WTC11 (cell line): ENCODE results near the gene TIMP2. TPM values are rescaled to one million over a fixed set of nuclear protein-coding genes. Genes with fewer than 3 reads are reported as not detected.
"Not testable (repeated sequence)": the region's sequence is repeated elsewhere in the genome, so short reads cannot be mapped to it uniquely, and the experiment has no call there.

Source experiments
- ATAC-seq: fragments of 200-7000 bp; cut with Tn5 transposase; 2 replicates; pipeline ENCODE4 v1.10.0; 2021; ENCODE audit warnings: mild to moderate bottlenecking, moderate library complexity
- CTCF ChIA-PET: fragments of 300-600 bp; sonication (Branson Sonifier 250); formaldehyde crosslinking; loops from one replicate; lab custom pipeline; 2021; ENCODE audit warnings: antibody characterized with exemption; lab: Charles Lee
- POLR2A ChIA-PET: fragments of 350-600 bp; sonication (Branson Sonifier 250); formaldehyde crosslinking; loops from one replicate; lab custom pipeline; 2021; ENCODE audit warnings: antibody characterized with exemption; lab: Charles Lee
- DNase-seq: peaks from one replicate; pipeline ENCODE4 v3.0.0; 2021; ENCODE audit warnings: low spot score
- H3K27ac Mint-ChIP-seq: 2 replicates; pipeline ENCODE4 v1.8.0; 2021; ENCODE audit warnings: mixed read lengths
- H3K27me3 Mint-ChIP-seq: 2 replicates; pipeline ENCODE4 v1.8.0; 2021; ENCODE audit warnings: low read depth, mild to moderate bottlenecking, moderate library complexity, mixed read lengths
- H3K36me3 Mint-ChIP-seq: 2 replicates; pipeline ENCODE4 v1.8.0; 2021; ENCODE audit warnings: mixed read lengths
- H3K4me1 Mint-ChIP-seq: 2 replicates; pipeline ENCODE4 v1.8.0; 2022; ENCODE audit warnings: mixed read lengths
- H3K4me3 Mint-ChIP-seq: 2 replicates; pipeline ENCODE4 v1.8.0; 2021; ENCODE audit warnings: mild to moderate bottlenecking, moderate library complexity, mixed read lengths
- H3K9me3 Mint-ChIP-seq: 2 replicates; pipeline ENCODE4 v1.8.0; 2021; ENCODE audit warnings: mixed read lengths
- FOXP1 ChIP-seq: sonication (generic); formaldehyde crosslinking; IDR thresholded peaks from 2 replicates; pipeline ENCODE4 v1.8.0; 2022; ENCODE audit warnings: missing genetic modification reagents, mild to moderate bottlenecking, moderate library complexity, borderline replicate concordance
- MAX ChIP-seq: sonication (generic); formaldehyde crosslinking; IDR thresholded peaks from 2 replicates; pipeline ENCODE4 v1.8.0; 2022; ENCODE audit warnings: mild to moderate bottlenecking, missing genetic modification reagents
- MLX ChIP-seq: sonication (generic); formaldehyde crosslinking; IDR thresholded peaks from 2 replicates; pipeline ENCODE4 v1.8.1; 2023; ENCODE audit warnings: mild to moderate bottlenecking, missing genetic modification reagents, moderate library complexity
- NR3C1 ChIP-seq: sonication (generic); formaldehyde crosslinking; conservative IDR thresholded peaks from 2 replicates; pipeline ENCODE4 v1.8.1; 2023; ENCODE audit warnings: low read depth, mild to moderate bottlenecking, missing genetic modification reagents
- ZNF396 ChIP-seq: fragments of 250-450 bp; sonication (Bioruptor Pico); IDR thresholded peaks from 2 replicates; pipeline ENCODE4 v1.8.0; 2021; ENCODE audit warnings: mild to moderate bottlenecking, moderate library complexity, borderline replicate concordance
- total RNA-seq: library from RNA; stranded (reverse); gene quantifications from 3 replicates; pipeline ENCODE4 v1.2.3, GENCODE V29; 2021
- TF ChIP-seq, protein P1 (sequence below): sonication (generic); formaldehyde crosslinking; conservative IDR thresholded peaks from 2 replicates; pipeline ENCODE4 v1.8.1; 2022; ENCODE audit warnings: mild to moderate bottlenecking, missing genetic modification reagents
- TF ChIP-seq, protein P2 (sequence below): fragments of 250-450 bp; sonication (Bioruptor Pico); conservative IDR thresholded peaks from 2 replicates; pipeline ENCODE4 v1.9.0; 2021; ENCODE audit warnings: mild to moderate bottlenecking
- TF ChIP-seq, protein P3 (sequence below): fragments of 250-450 bp; sonication (Bioruptor Pico); IDR thresholded peaks from 2 replicates; pipeline ENCODE4 v1.9.0; 2021; ENCODE audit warnings: moderate library complexity, mild to moderate bottlenecking, inconsistent platforms, borderline replicate concordance
- TF ChIP-seq, protein P4 (sequence below): sonication (generic); formaldehyde crosslinking; IDR thresholded peaks from 2 replicates; pipeline ENCODE4 v1.8.0; 2022; ENCODE audit warnings: mild to moderate bottlenecking, missing genetic modification reagents
- TF ChIP-seq, protein P5 (sequence below): sonication (generic); formaldehyde crosslinking; IDR thresholded peaks from 2 replicates; pipeline ENCODE4 v1.8.1; 2022; ENCODE audit warnings: low read depth, missing genetic modification reagents, borderline replicate concordance
- TF ChIP-seq, protein P6 (sequence below): sonication (generic); formaldehyde crosslinking; IDR thresholded peaks from 2 replicates; pipeline ENCODE4 v1.8.0; 2022; ENCODE audit warnings: missing genetic modification reagents

Gene TIMP2
- total RNA-seq, 1 experiment from 2014 or later = 37.1 TPM

DNA sequence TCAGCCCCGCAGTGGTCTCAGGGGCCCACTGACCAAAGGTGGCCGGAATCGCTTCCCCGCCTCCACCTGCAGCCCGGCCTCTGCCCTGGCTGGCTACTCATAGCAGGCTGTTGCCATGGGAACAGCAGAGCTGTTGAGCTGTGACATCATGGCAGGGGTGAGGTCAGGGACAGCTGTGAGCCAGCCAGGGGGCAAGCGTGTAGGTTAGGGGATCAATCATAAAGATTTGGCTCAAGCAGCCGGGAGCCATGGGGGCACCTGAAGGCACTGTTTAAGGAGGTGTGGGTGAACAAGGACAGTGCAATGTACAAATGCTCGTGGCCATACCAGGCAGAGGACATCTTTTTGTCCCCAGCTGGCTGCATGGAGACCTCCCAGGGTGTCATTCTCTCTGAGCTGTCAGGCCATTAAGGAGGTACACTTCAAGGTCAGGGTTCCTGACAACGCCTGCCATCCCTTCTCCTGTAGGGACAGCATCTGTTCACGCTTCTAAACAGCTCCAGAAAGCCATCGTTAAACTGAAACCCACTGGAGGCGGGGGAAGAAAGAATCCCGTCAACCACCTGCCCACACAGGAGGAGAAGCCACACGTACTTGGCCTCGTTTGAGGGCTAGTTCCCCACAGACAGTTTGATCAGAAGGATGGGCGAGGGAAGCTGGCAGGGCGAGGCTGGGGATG is 21.9 kb downstream of the TIMP2 start, which contains the start of gene CEP295NL (continued):
- TF ChIP-seq MAX (CRISPR knock-in tag) (no peak), FOXP1 (CRISPR knock-in tag) (no peak), ZNF396 (no peak), MLX (CRISPR knock-in tag) (no peak), NR3C1 (CRISPR knock-in tag) (no peak)
- TF ChIP-seq, protein P1, sequence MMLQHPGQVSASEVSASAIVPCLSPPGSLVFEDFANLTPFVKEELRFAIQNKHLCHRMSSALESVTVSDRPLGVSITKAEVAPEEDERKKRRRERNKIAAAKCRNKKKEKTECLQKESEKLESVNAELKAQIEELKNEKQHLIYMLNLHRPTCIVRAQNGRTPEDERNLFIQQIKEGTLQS (CRISPR knock-in tag) = no peak
- TF ChIP-seq, protein P2, sequence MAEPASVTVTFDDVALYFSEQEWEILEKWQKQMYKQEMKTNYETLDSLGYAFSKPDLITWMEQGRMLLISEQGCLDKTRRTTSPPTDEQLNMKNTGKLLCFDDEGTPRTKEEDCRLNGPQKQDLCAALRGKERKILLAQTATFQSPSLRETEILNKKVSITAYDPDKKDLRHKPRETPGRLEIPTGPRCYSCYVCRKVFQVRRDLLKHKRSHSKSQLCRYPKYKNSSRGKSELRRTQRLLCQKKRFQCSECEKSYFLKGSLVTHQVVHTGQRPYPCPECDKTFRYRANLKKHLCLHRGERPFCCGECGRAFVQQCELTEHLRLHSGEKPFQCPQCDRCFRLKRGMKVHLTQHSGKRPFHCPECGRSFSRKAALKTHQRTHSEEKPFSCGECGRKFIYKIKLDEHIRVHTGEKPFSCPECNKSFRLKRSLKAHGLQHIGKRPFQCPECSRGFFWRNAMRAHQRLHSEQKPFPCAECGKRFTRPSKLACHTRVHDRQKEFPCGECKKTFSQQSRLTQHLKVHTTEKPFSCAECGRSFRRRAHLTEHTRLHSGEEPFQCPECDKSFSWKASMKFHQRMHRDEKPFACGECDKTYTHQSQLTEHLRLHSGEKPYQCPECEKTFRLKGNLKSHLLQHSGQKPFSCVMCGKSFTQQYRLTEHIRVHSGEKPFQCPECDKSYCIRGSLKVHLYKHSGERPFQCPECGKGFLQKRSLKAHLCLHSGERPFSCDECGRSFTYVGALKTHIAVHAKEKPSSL = no peak
- TF ChIP-seq, protein P3, sequence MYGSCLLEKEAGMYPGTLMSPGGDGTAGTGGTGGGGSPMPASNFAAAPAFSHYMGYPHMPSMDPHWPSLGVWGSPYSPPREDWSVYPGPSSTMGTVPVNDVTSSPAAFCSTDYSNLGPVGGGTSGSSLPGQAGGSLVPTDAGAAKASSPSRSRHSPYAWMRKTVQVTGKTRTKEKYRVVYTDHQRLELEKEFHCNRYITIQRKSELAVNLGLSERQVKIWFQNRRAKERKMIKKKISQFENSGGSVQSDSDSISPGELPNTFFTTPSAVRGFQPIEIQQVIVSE (CRISPR knock-in tag) = no peak
- TF ChIP-seq, protein P4, sequence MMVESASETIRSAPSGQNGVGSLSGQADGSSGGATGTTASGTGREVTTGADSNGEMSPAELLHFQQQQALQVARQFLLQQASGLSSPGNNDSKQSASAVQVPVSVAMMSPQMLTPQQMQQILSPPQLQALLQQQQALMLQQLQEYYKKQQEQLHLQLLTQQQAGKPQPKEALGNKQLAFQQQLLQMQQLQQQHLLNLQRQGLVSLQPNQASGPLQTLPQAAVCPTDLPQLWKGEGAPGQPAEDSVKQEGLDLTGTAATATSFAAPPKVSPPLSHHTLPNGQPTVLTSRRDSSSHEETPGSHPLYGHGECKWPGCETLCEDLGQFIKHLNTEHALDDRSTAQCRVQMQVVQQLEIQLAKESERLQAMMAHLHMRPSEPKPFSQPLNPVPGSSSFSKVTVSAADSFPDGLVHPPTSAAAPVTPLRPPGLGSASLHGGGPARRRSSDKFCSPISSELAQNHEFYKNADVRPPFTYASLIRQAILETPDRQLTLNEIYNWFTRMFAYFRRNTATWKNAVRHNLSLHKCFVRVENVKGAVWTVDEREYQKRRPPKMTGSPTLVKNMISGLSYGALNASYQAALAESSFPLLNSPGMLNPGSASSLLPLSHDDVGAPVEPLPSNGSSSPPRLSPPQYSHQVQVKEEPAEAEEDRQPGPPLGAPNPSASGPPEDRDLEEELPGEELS (CRISPR knock-in tag) = no peak
- TF ChIP-seq, protein P5, sequence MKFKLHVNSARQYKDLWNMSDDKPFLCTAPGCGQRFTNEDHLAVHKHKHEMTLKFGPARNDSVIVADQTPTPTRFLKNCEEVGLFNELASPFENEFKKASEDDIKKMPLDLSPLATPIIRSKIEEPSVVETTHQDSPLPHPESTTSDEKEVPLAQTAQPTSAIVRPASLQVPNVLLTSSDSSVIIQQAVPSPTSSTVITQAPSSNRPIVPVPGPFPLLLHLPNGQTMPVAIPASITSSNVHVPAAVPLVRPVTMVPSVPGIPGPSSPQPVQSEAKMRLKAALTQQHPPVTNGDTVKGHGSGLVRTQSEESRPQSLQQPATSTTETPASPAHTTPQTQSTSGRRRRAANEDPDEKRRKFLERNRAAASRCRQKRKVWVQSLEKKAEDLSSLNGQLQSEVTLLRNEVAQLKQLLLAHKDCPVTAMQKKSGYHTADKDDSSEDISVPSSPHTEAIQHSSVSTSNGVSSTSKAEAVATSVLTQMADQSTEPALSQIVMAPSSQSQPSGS (CRISPR knock-in tag) = no peak
- TF ChIP-seq, protein P6, sequence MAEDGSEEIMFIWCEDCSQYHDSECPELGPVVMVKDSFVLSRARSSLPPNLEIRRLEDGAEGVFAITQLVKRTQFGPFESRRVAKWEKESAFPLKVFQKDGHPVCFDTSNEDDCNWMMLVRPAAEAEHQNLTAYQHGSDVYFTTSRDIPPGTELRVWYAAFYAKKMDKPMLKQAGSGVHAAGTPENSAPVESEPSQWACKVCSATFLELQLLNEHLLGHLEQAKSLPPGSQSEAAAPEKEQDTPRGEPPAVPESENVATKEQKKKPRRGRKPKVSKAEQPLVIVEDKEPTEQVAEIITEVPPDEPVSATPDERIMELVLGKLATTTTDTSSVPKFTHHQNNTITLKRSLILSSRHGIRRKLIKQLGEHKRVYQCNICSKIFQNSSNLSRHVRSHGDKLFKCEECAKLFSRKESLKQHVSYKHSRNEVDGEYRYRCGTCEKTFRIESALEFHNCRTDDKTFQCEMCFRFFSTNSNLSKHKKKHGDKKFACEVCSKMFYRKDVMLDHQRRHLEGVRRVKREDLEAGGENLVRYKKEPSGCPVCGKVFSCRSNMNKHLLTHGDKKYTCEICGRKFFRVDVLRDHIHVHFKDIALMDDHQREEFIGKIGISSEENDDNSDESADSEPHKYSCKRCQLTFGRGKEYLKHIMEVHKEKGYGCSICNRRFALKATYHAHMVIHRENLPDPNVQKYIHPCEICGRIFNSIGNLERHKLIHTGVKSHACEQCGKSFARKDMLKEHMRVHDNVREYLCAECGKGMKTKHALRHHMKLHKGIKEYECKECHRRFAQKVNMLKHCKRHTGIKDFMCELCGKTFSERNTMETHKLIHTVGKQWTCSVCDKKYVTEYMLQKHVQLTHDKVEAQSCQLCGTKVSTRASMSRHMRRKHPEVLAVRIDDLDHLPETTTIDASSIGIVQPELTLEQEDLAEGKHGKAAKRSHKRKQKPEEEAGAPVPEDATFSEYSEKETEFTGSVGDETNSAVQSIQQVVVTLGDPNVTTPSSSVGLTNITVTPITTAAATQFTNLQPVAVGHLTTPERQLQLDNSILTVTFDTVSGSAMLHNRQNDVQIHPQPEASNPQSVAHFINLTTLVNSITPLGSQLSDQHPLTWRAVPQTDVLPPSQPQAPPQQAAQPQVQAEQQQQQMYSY (CRISPR knock-in tag) = no peak

- H3K9me3 Mint-ChIP-seq, DNase-seq, H3K4me3 Mint-ChIP-seq, H3K27ac Mint-ChIP-seq, H3K36me3 Mint-ChIP-seq, H3K27me3 Mint-ChIP-seq, ATAC-seq: not testable (repeated sequence)
- H3K4me1 Mint-ChIP-seq = peaks cover 24% of the 10 kb centered on the region
- ChIA-PET CTCF (interaction anchor here (2.5 kb wide), 1 partner anchor 36 kb away, joined by 15 read pairs; no protein-coding TSS in a partner anchor), POLR2A (interaction anchor here (0.6 kb wide), 1 partner anchor 29 kb away, joined by 4 read pairs; no protein-coding TSS in a partner anchor)
These were observed 23.0 kb downstream of the TIMP2 start for GRCh38 chr17:78902231-78902630.
